Dendritic cell treated with granulocyte-macrophage colony-stimulating factor and Interleukin-4, amounts not matched to agents 40 ng/mL and 50 ng/mL, for 4 days (primary cell): ENCODE measurements around the gene TACC3.

ENCODE experiments used
- H3K27ac Mint-ChIP-seq: one replicate; pipeline ENCODE4 v1.8.0; 2022; ENCODE audit warnings: mild to moderate bottlenecking, mixed read lengths
- H3K27me3 Mint-ChIP-seq: one replicate; pipeline ENCODE4 v1.8.0; 2022; ENCODE audit warnings: mild to moderate bottlenecking, mixed read lengths
- H3K36me3 Mint-ChIP-seq: one replicate; pipeline ENCODE4 v1.8.0; 2022; ENCODE audit warnings: low read depth, mixed read lengths
- H3K4me1 Mint-ChIP-seq: one replicate; pipeline ENCODE4 v1.8.0; 2022; ENCODE audit warnings: low read depth, mixed read lengths
- H3K4me3 Mint-ChIP-seq: one replicate; pipeline ENCODE4 v1.8.0; 2022; ENCODE audit warnings: mild to moderate bottlenecking, moderate library complexity, mixed read lengths
- H3K9me3 Mint-ChIP-seq: one replicate; pipeline ENCODE4 v1.8.0; 2022; ENCODE audit warnings: mixed read lengths
- intact Hi-C: fragments of 100-400 bp; cut with micrococcal nuclease; formaldehyde crosslinking; loops from one replicate; pipeline ENCODE4 v1.15.0; 2022

Gene TACC3

GRCh38 chr4:1750381-1751154 is 29.2 kb downstream of the TACC3 start:
- H3K4me3 Mint-ChIP-seq = no peak overlapping the region
- H3K4me1 Mint-ChIP-seq = peaks cover 33% of the 10 kb centered on the region
- no peaks in the 10 kb centered on the region for H3K9me3 Mint-ChIP-seq
- H3K27ac Mint-ChIP-seq = no peak overlapping the region
- peaks cover 19% of the 10 kb centered on the region for H3K27me3 Mint-ChIP-seq
- intact Hi-C loops = no loop called here
- peaks cover 3% of the 10 kb centered on the region for H3K36me3 Mint-ChIP-seq

GRCh38 chr4:1751155-1751918 is 30.0 kb downstream of the TACC3 start:
- Mint-ChIP-seq H3K27ac (peak overlapping the region; percentile 82), H3K4me1 (peaks cover 33% of the 10 kb centered on the region), H3K27me3 (peaks cover 23% of the 10 kb centered on the region), H3K36me3 (no peaks in the 10 kb centered on the region), H3K9me3 (no peaks in the 10 kb centered on the region), H3K4me3 (no peak overlapping the region)
- intact Hi-C loops = no loop called here

- Mint-ChIP-seq H3K27ac (peak overlapping the region; percentile 82), H3K27me3 (peaks cover 23% of the 10 kb centered on the region), H3K36me3 (no peaks in the 10 kb centered on the region), H3K9me3 (no peaks in the 10 kb centered on the region), H3K4me3 (no peak overlapping the region), H3K4me1 (peaks cover 33% of the 10 kb centered on the region)
- intact Hi-C loops = no loop called here
Observed at GRCh38 chr4:1751919-1752283, 30.6 kb downstream of the TACC3 start.

GRCh38 chr4:1752284-1753041 is 31.1 kb downstream of the TACC3 start:
- H3K27me3 Mint-ChIP-seq = peaks cover 21% of the 10 kb centered on the region
- H3K4me3 Mint-ChIP-seq = peak overlapping the region; percentile 30
- H3K27ac Mint-ChIP-seq = peak overlapping the region; percentile 82

GRCh38 chr4:1753294-1753696 is 32.0 kb downstream of the TACC3 start:
- Mint-ChIP-seq H3K27ac (peak overlapping the region; percentile 82), H3K4me1 (peaks cover 37% of the 10 kb centered on the region)
- intact Hi-C loops = no loop called here

More at GRCh38 chr4:1752284-1753041, 31.1 kb downstream of the TACC3 start:
- H3K4me1 Mint-ChIP-seq = peaks cover 33% of the 10 kb centered on the region
- H3K36me3 Mint-ChIP-seq = no peaks in the 10 kb centered on the region
- no peaks in the 10 kb centered on the region for H3K9me3 Mint-ChIP-seq
- intact Hi-C loops = no loop called here

GRCh38 chr4:1753697-1754311 is 32.5 kb downstream of the TACC3 start:
- Mint-ChIP-seq H3K4me3 (no peak overlapping the region), H3K4me1 (peaks cover 33% of the 10 kb centered on the region), H3K27ac (peak overlapping the region; percentile 82), H3K27me3 (peaks cover 11% of the 10 kb centered on the region), H3K9me3 (no peaks in the 10 kb centered on the region), H3K36me3 (no peaks in the 10 kb centered on the region)
- intact Hi-C loops = no loop called here

More at GRCh38 chr4:1753294-1753696, 32.0 kb downstream of the TACC3 start:
- peaks cover 15% of the 10 kb centered on the region for H3K27me3 Mint-ChIP-seq
- H3K36me3 Mint-ChIP-seq = no peaks in the 10 kb centered on the region
- no peaks in the 10 kb centered on the region for H3K9me3 Mint-ChIP-seq
- H3K4me3 Mint-ChIP-seq = no peak overlapping the region

GRCh38 chr4:1754336-1754735 is 33.0 kb downstream of the TACC3 start:
- no peak overlapping the region for H3K4me3 Mint-ChIP-seq
- H3K9me3 Mint-ChIP-seq = no peaks in the 10 kb centered on the region
- peak overlapping the region; percentile 82 for H3K27ac Mint-ChIP-seq
- H3K27me3 Mint-ChIP-seq = peaks cover 11% of the 10 kb centered on the region
- H3K36me3 Mint-ChIP-seq = no peaks in the 10 kb centered on the region
- intact Hi-C loops = no loop called here
- H3K4me1 Mint-ChIP-seq = peaks cover 33% of the 10 kb centered on the region

- H3K9me3 Mint-ChIP-seq = no peaks in the 10 kb centered on the region
- H3K4me1 Mint-ChIP-seq = peaks cover 33% of the 10 kb centered on the region
- H3K36me3 Mint-ChIP-seq = no peaks in the 10 kb centered on the region
- H3K4me3 Mint-ChIP-seq = no peak overlapping the region
- H3K27ac Mint-ChIP-seq = no peak overlapping the region
- intact Hi-C loops = no loop called here
- H3K27me3 Mint-ChIP-seq = peaks cover 16% of the 10 kb centered on the region
Observed at GRCh38 chr4:1755297-1755696, 34.0 kb downstream of the TACC3 start.

GRCh38 chr4:1756079-1756478 is 34.8 kb downstream of the TACC3 start:
- Mint-ChIP-seq H3K27me3 (peaks cover 13% of the 10 kb centered on the region), H3K36me3 (no peaks in the 10 kb centered on the region), H3K4me1 (peaks cover 33% of the 10 kb centered on the region), H3K9me3 (no peaks in the 10 kb centered on the region), H3K27ac (no peak overlapping the region), H3K4me3 (no peak overlapping the region)
- intact Hi-C loops = no loop called here

GRCh38 chr4:1756893-1757779 is 35.8 kb downstream of the TACC3 start:
- intact Hi-C loops = no loop called here
- no peaks in the 10 kb centered on the region for H3K36me3 Mint-ChIP-seq
- H3K4me3 Mint-ChIP-seq = no peak overlapping the region
- peaks cover 28% of the 10 kb centered on the region for H3K4me1 Mint-ChIP-seq
- no peak overlapping the region for H3K27ac Mint-ChIP-seq
- H3K27me3 Mint-ChIP-seq = peaks cover 17% of the 10 kb centered on the region
- no peaks in the 10 kb centered on the region for H3K9me3 Mint-ChIP-seq

GRCh38 chr4:1757836-1758235 is 36.5 kb downstream of the TACC3 start:
- Mint-ChIP-seq H3K36me3 (no peaks in the 10 kb centered on the region), H3K27me3 (peaks cover 24% of the 10 kb centered on the region), H3K9me3 (no peaks in the 10 kb centered on the region), H3K27ac (no peak overlapping the region), H3K4me1 (peaks cover 21% of the 10 kb centered on the region), H3K4me3 (no peak overlapping the region)
- intact Hi-C loops = no loop called here

GRCh38 chr4:1758306-1759121 is 37.2 kb downstream of the TACC3 start:
- Mint-ChIP-seq H3K4me1 (peaks cover 14% of the 10 kb centered on the region), H3K36me3 (no peaks in the 10 kb centered on the region), H3K9me3 (no peaks in the 10 kb centered on the region), H3K4me3 (no peak overlapping the region), H3K27me3 (peaks cover 30% of the 10 kb centered on the region), H3K27ac (no peak overlapping the region)
- intact Hi-C loops = no loop called here
